Activated naive CD8-positive, alpha-beta T cell treated with anti-CD3 and anti-CD28 coated beads, Interleukin-2, amount 50 U/mL, for 16 hours (primary cell): Measurements from ENCODE around the gene IL4.

Experiments
- DNase-seq: peaks from one replicate; pipeline ENCODE4 v3.0.0-alpha.2; 2020; ENCODE audit warnings: low read depth, low spot score

Gene IL4

GRCh38 chr5:132695956-132696355 lies 22.2 kb downstream of the IL4 start:
- no peak for DNase-seq

GRCh38 chr5:132704875-132705274 lies 31.1 kb downstream of the IL4 start:
- DNase-seq: no peak

DNA sequence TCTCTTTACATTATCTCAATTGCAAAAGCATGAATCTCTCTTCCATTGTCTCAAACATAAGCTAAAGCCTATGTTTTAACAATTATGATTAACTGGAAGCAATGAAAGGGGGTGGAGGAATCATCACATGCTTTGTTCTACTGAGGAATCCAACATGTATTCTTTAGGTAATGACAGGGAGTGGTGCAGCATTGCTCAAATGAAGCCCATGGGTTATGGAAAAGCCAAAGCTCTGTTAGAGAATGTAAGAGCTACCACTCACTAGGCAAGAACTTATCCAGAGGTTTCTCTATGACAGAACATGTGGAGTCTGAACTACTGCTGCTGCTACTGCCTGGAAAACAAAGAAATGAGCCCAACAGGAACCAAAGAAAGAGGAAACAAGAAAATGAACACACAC lies 34.9 kb downstream of the IL4 start:
- DNase-seq: no peak

DNA sequence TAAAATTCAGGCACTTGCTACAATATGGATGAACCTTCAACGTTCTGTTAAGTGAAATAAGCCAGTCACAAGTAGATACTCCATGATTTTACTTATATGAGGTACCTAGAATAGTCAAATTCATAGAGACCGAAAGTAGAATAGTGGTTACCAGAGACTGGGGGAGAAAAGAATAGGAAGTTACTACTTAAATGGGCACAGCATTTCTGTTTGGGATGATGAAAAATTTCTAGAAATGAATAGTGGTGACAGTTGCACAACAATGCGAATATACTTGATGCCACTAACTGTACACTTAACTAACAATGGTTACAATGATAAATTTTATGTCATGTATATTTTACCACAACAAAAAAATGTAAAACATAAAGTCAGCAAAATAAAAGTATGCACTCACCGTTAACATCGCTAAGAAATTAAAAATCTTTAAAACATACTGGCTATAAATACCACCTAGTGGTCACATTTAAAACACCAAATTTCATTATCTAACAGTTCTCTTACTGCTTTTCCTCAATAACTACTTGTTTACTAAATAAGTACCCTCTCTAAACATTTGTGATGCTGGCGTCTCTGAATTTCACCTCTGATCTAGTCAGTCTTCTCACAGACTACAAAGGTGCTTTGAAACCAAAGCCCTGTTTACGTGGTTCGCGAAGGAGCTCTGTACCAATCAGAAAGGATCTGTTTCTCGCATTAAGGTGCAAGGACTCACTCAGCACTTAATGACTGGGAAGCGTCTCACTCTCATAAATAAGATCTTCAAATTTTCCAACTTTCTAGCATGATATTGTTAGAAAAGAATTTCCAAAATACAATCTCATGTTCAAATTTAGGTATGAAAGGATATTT lies 40.9 kb downstream of the IL4 start:
- DNase-seq: no peak

- DNase-seq: no peak
Measured at GRCh38 chr5:132718544-132719312, 44.9 kb downstream of the IL4 start.

DNA sequence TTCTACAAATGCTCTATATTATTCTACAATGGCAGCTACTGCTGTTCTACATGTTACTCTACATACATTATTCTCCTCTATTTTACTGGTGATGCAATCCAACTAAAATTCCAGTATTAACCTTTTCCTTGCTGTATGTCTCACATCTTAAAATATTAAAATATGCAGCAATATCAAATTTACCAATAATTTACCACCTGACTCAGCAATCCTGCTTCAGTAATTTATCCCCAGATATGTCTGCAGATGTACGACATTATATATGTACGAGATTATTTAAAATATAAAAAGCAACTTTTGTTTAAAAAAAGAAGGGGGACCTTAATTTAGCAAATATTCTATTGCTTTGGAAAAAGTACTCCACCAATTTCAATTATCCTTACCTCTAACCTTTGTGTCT lies 52.0 kb downstream of the IL4 start:
- DNase-seq: no peak

DNA sequence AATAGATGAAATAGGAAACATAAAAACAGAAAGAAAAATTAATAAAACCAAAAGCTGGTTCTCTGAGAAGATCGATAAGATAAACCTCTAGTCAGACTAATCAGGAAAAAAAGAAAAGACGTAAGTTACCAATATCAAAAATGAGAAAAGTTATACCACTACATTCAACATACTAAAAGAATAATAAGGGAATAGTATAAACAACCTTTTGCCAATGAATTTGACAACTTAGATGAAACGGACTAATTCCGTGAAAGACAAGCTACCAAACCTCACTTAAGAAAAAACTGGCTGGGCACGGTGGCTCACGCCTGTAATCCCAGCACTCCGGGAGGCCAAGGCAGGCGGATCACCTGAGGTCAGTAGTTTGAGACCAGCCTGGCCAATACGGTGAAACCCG lies 56.1 kb downstream of the IL4 start:
- no peak for DNase-seq
